ACC112 (cell line): Measurements from ENCODE around the gene ARL13B.

Source experiments
- H2AFZ ChIP-seq: fragments of 200-600 bp; sonication (generic); one replicate; pipeline ENCODE4 v1.6.0; 2017; ENCODE audit warnings: antibody characterized with exemption, low read length; ENCODE audit not compliant: unreplicated experiment
- H3K27ac ChIP-seq: fragments of 200-600 bp; sonication (generic); 2 replicates; pipeline ENCODE4 v1.5.1; 2014; ENCODE audit warnings: low read depth, mild to moderate bottlenecking, antibody characterized with exemption, low read length, moderate library complexity
- H3K27me3 ChIP-seq: fragments of 200-600 bp; sonication (generic); 2 replicates; pipeline ENCODE4 v1.6.1; 2014; ENCODE audit warnings: mild to moderate bottlenecking, antibody characterized with exemption, low read length, moderate library complexity, mixed read lengths; ENCODE audit not compliant: insufficient read depth
- H3K36me3 ChIP-seq: fragments of 200-600 bp; sonication (generic); 2 replicates; pipeline ENCODE4 v1.6.1; 2016; ENCODE audit warnings: mild to moderate bottlenecking, antibody characterized with exemption, low read length, moderate library complexity, mixed read lengths; ENCODE audit not compliant: insufficient read depth
- H3K4me1 ChIP-seq: fragments of 200-600 bp; sonication (generic); one replicate; pipeline ENCODE4 v1.6.1; 2016; ENCODE audit warnings: low read length, mixed read lengths; ENCODE audit not compliant: insufficient read depth, unreplicated experiment, control insufficient read depth
- H3K4me3 ChIP-seq: fragments of 200-600 bp; sonication (generic); 2 replicates; pipeline ENCODE4 v1.5.1; 2014; ENCODE audit warnings: mild to moderate bottlenecking, low read depth, low read length
- H3K79me2 ChIP-seq: fragments of 200-600 bp; sonication (generic); one replicate; pipeline ENCODE4 v1.6.0; 2016; ENCODE audit warnings: low read length; ENCODE audit not compliant: control insufficient read depth, unreplicated experiment, insufficient read depth

ARL13B gene

GRCh38 chr3:93969443-93969842 lies 10.5 kb upstream of the ARL13B start:
- Histone ChIP-seq H3K4me3 (peak overlapping the region; percentile 11; the same call in 1 of the 2 replicates), H3K4me1 (peaks cover 30% of the 10 kb centered on the region), H3K27me3 (no peaks in the 10 kb centered on the region), H3K36me3 (peaks cover 3% of the 10 kb centered on the region; the same call in 1 of the 2 replicates), H3K79me2 (peaks cover 6% of the 10 kb centered on the region), H2AFZ (no peak overlapping the region), H3K27ac (peak overlapping the region; percentile 65)

- Histone ChIP-seq H2AFZ (no peak overlapping the region), H3K79me2 (peaks cover 6% of the 10 kb centered on the region), H3K27ac (peak overlapping the region; percentile 65), H3K36me3 (peaks cover 3% of the 10 kb centered on the region; the same call in 1 of the 2 replicates), H3K4me3 (peak overlapping the region; percentile 11; the same call in 1 of the 2 replicates), H3K27me3 (no peaks in the 10 kb centered on the region), H3K4me1 (peaks cover 30% of the 10 kb centered on the region)
These were observed 10.0 kb upstream of the ARL13B start for GRCh38 chr3:93969997-93970396.

GRCh38 chr3:93973131-93974126 lies 6.5 kb upstream of the ARL13B start, which contains the start of gene PROS1:
PROS1 (minus strand) TSS chr3:93973896; CDS start chr3:93973749, 147 bp downstream.
- H3K27ac ChIP-seq: peak within 1 kb of the TSS; percentile 87
- peaks cover 28% of the 10 kb centered on the region for H3K4me1 ChIP-seq
- H3K79me2 ChIP-seq: peaks cover 6% of the 10 kb centered on the region
- no peaks in the 10 kb centered on the region for H3K27me3 ChIP-seq
- peaks cover under 1% of the 10 kb centered on the region; the same call in 1 of the 2 replicates for H3K36me3 ChIP-seq
- H2AFZ ChIP-seq: peak within 1 kb of the TSS; percentile 100
- peak within 1 kb of the TSS; percentile 85 for H3K4me3 ChIP-seq

- Histone ChIP-seq H3K27me3 (no peaks in the 10 kb centered on the region), H2AFZ (no peak overlapping the region), H3K27ac (no peak overlapping the region), H3K4me3 (peak overlapping the region; percentile 84), H3K4me1 (peaks cover 12% of the 10 kb centered on the region), H3K36me3 (no peaks in the 10 kb centered on the region), H3K79me2 (peaks cover 52% of the 10 kb centered on the region)
These were observed 1.7 kb downstream of the ARL13B start for GRCh38 chr3:93981649-93982048.

- Histone ChIP-seq H3K4me3 (no peak overlapping the region), H3K27ac (no peak overlapping the region), H3K4me1 (peaks cover 21% of the 10 kb centered on the region), H3K36me3 (no peaks in the 10 kb centered on the region), H3K79me2 (peaks cover 64% of the 10 kb centered on the region), H3K27me3 (no peaks in the 10 kb centered on the region), H2AFZ (no peak overlapping the region)
These were observed 3.5 kb downstream of the ARL13B start for GRCh38 chr3:93983408-93983807.

- no peaks in the 10 kb centered on the region for H3K36me3 ChIP-seq
- H3K27ac ChIP-seq: no peak overlapping the region
- no peaks in the 10 kb centered on the region for H3K27me3 ChIP-seq
- no peak overlapping the region for H2AFZ ChIP-seq
- peaks cover 73% of the 10 kb centered on the region for H3K79me2 ChIP-seq
- peaks cover 26% of the 10 kb centered on the region for H3K4me1 ChIP-seq
- no peak overlapping the region for H3K4me3 ChIP-seq
These were observed 4.7 kb downstream of the ARL13B start for GRCh38 chr3:93984618-93985017.

- Histone ChIP-seq H3K27me3 (no peaks in the 10 kb centered on the region), H3K4me1 (peaks cover 14% of the 10 kb centered on the region), H2AFZ (no peak overlapping the region), H3K4me3 (no peak overlapping the region), H3K79me2 (peaks cover 67% of the 10 kb centered on the region), H3K27ac (no peak overlapping the region), H3K36me3 (no peaks in the 10 kb centered on the region)
These were observed 8.3 kb downstream of the ARL13B start for GRCh38 chr3:93988283-93988682.

- Histone ChIP-seq H3K4me3 (no peak overlapping the region), H3K36me3 (no peaks in the 10 kb centered on the region), H3K79me2 (peaks cover 65% of the 10 kb centered on the region), H3K27ac (no peak overlapping the region), H2AFZ (no peak overlapping the region), H3K4me1 (peaks cover 15% of the 10 kb centered on the region), H3K27me3 (no peaks in the 10 kb centered on the region)
These were observed 8.8 kb downstream of the ARL13B start for GRCh38 chr3:93988764-93989163.

GRCh38 chr3:93989241-93989640 lies 9.3 kb downstream of the ARL13B start:
- Histone ChIP-seq H3K36me3 (no peaks in the 10 kb centered on the region), H3K79me2 (peaks cover 67% of the 10 kb centered on the region)

GRCh38 chr3:93991631-93992030 lies 11.7 kb downstream of the ARL13B start:
- H3K4me3 ChIP-seq: no peak overlapping the region
- H3K27ac ChIP-seq: no peak overlapping the region
- no peaks in the 10 kb centered on the region for H3K36me3 ChIP-seq
- H3K79me2 ChIP-seq: peaks cover 68% of the 10 kb centered on the region
- H2AFZ ChIP-seq: no peak overlapping the region
- H3K27me3 ChIP-seq: no peaks in the 10 kb centered on the region
- peaks cover 18% of the 10 kb centered on the region for H3K4me1 ChIP-seq

More at GRCh38 chr3:93989241-93989640, 9.3 kb downstream of the ARL13B start:
- Histone ChIP-seq H3K4me3 (no peak overlapping the region), H3K4me1 (peaks cover 18% of the 10 kb centered on the region), H2AFZ (no peak overlapping the region), H3K27me3 (no peaks in the 10 kb centered on the region), H3K27ac (no peak overlapping the region)
